ENCODE results near the gene CSF3.

- TF ChIP-seq, protein P1, sequence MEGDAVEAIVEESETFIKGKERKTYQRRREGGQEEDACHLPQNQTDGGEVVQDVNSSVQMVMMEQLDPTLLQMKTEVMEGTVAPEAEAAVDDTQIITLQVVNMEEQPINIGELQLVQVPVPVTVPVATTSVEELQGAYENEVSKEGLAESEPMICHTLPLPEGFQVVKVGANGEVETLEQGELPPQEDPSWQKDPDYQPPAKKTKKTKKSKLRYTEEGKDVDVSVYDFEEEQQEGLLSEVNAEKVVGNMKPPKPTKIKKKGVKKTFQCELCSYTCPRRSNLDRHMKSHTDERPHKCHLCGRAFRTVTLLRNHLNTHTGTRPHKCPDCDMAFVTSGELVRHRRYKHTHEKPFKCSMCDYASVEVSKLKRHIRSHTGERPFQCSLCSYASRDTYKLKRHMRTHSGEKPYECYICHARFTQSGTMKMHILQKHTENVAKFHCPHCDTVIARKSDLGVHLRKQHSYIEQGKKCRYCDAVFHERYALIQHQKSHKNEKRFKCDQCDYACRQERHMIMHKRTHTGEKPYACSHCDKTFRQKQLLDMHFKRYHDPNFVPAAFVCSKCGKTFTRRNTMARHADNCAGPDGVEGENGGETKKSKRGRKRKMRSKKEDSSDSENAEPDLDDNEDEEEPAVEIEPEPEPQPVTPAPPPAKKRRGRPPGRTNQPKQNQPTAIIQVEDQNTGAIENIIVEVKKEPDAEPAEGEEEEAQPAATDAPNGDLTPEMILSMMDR (IDR thresholded peaks at IDR 0.05), result no peak
- TF ChIP-seq POLR2A (IDR thresholded peaks at IDR 0.05), result no peak
These were observed 26.0 kb downstream of the CSF3 start for GRCh38 chr17:40041196-40041595.

Data from esophagus squamous epithelium (tissue), 4 donors.